Testis (tissue), 2 donors: ENCODE data around the gene TWF2.

Experiments
- POLR2A ChIP-seq: fragments of 450-650 bp; IDR thresholded peaks from one replicate; pipeline ENCODE4 v1.6.1; 2017; ENCODE audit warnings: antibody characterized with exemption, mild to moderate bottlenecking, moderate library complexity
- TF ChIP-seq, protein P1 (sequence below), 3 experiments: fragments of 450-650 bp in 2 of 3; fragments of 200-600 bp in 1 of 3; sonication (generic) in 1 of 3; IDR thresholded peaks; one replicate each; pipeline ENCODE4 v1.5.1; 2016 to 2019; ENCODE audit warnings: antibody characterized with exemption in 3 of 3, mild to moderate bottlenecking in 2 of 3, moderate library complexity in 1 of 3

DNA sequence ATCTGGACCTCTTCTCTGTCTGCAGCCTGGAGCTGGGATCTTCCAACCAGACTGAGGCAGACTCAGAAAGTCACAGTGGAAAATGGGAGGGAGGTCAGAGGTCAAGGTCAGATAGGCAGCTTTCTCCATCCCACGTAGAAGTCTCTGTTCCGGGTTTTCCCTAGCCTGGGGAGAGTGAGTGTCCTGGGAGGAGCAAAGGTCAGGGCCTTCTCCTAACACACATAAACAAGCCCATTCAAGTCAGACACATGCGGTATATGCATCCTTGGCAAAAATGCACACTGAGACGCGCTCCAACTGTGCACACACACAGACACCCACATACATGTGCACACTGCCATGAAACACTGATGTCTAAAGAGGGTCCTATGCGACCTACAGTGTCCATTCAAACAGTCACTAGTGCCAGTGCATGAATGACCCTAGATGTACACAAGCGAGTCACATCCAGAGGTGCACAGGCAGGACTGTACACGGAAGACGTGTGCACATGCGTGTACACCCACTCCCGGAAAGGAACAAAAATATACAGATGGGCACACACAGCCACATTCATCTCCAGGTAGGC lies 681 bp downstream of the TWF2 start:
- TF ChIP-seq, protein P1, sequence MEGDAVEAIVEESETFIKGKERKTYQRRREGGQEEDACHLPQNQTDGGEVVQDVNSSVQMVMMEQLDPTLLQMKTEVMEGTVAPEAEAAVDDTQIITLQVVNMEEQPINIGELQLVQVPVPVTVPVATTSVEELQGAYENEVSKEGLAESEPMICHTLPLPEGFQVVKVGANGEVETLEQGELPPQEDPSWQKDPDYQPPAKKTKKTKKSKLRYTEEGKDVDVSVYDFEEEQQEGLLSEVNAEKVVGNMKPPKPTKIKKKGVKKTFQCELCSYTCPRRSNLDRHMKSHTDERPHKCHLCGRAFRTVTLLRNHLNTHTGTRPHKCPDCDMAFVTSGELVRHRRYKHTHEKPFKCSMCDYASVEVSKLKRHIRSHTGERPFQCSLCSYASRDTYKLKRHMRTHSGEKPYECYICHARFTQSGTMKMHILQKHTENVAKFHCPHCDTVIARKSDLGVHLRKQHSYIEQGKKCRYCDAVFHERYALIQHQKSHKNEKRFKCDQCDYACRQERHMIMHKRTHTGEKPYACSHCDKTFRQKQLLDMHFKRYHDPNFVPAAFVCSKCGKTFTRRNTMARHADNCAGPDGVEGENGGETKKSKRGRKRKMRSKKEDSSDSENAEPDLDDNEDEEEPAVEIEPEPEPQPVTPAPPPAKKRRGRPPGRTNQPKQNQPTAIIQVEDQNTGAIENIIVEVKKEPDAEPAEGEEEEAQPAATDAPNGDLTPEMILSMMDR (IDR thresholded peaks at IDR 0.05) = no peak
- no peak for TF ChIP-seq POLR2A
